HG03175 (cell line): ENCODE data around the gene ZBTB24.
"Not testable (repeated sequence)": the region's sequence is repeated elsewhere in the genome, so short reads cannot be mapped to it uniquely, and the experiment has no call there.

ENCODE experiments used
- ATAC-seq: cut with Tn5 transposase; IDR thresholded peaks from one replicate; pipeline ENCODE4 v1.9.1; 2021; ENCODE audit warnings: mild to moderate bottlenecking, moderate library complexity; ENCODE audit not compliant: unreplicated experiment

The ZBTB24 gene

DNA sequence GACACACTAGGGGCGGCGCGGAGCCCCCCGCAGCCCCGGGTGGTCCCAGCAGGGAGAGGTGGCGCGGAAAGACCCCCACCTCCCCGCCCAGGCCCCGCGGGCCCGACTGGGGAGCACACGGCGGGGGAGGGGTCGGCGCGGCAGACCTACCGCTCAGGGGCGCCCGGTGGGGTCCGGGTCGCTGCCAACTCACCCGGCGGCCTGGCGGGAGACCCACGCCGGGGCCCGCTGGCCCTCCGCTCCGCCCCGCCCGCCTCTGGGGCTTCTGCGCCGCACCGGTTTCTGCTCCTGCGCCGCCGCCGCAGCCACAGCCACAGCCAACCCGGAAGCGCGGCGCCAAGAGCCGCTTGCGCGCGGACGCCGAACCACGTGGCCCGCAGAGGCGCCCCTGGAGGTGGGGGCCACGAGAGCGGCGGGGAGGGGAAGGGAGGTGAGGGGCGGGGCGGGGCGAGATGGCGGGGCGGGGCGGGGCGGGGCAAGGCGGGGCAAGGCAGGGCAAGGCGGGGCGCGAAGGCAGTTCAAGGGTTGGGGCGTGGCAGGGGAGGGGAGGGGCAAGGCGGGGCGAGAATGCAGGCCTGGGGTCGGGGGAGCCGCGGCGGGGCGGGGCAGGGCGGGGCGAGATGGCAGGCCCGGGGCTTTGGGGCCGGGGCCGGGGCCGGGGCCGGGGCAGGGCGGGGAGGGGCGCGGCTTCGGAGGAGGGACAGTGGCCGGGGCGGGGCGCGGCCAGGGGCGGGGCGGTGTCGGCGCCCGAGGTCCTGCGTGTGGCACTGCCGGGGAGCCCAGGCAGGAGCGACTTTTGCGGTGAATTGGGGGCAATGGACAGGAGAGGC, at the start of gene ZBTB24:
TSS of gene ZBTB24 (minus strand) at position 315 of the 830 bp plus-strand sequence. CDS start 1,193 bp downstream, outside the sequence.
- ATAC-seq, result peak; percentile 89

DNA sequence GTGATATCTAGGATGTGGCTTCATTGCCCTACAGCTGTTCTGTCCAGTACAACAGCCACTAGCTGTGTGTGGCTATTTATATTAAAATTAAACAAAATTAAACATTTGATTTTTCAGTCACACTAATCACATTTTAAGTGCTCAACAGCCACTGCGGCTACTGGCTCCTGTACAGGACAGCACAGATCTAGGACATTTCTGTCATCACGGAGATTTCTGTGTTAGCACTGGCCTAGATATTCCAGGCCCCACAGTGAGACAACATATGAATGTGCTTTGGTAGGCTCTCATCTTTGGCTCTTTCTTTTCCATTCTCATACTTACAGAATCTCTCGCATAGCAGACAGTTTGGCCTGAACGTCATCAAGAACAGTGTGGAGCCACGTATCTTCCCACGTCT, 48.4 kb upstream of the ZBTB24 start:
- ATAC-seq, result no peak

DNA sequence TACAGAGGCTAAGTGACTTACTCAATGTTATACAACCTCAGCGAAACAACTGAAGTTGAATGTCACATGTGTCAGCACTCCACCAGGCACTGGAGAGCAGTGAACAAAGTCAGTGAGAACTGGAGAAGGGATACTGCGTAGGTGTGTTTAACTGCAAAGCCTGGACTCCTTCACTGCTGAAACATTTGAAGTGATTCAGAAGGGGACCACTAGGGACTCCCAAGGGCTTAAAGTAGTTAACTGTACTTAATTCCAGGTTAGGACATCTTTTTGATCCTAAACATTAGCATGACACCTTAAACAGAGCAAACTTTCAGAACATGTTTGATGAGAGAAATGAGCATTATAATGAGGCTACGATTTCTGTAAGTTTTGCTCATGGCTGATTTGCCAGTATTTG, 45.0 kb upstream of the ZBTB24 start:
- ATAC-seq, result no peak

DNA sequence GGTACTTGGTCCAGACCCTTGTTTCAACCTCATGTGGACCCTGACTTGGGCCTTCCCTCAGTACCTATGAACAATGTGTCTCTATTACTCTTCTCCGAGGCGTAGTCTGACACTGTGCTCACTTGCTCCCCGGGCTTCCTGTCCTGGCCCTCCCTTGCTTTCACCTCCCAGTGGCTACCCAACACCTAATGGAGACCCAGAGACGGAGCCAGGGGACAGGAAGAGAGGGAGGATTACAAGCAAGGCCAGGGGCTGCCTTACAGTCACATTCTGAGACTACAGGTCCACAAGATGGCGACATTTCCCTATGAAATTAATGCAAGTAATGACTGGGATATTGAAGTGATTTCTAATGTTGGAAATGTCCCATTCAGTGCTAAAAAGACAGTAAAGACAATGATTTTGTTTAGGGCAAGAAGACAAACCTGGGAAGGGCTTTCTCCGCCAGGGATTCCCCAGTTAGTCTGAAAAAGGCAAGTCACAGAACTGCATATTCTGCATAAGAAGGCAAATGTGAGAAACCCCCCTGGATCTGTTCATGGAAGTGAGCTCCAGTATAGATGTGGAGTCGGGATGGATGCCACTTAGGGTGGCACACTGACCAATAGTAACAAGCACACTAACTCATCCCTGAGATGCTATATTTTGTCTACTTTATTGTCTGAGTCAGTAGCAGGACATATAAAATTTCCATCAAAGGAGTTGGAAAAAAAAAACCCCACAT, 44.0 kb upstream of the ZBTB24 start:
- peak; percentile 50 for ATAC-seq

DNA sequence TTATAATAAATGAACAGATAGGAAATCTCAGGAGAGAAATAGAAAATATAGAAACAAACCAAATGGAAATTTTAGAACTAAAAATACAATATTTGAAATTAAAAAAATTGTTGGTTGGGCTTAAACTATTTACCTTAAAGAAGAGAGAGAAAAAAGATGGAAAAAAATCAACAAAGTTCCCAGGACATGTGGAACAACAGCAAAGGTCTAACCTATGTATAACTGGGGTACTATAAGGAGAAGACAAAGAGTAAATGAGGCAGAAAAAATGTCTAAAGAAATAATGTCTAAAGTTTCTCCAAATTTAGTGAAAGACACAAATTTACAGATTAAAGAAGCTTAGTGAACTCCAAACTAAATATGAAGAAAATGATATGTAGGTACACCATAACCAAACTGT, 41.1 kb upstream of the ZBTB24 start:
- ATAC-seq, result no peak

DNA sequence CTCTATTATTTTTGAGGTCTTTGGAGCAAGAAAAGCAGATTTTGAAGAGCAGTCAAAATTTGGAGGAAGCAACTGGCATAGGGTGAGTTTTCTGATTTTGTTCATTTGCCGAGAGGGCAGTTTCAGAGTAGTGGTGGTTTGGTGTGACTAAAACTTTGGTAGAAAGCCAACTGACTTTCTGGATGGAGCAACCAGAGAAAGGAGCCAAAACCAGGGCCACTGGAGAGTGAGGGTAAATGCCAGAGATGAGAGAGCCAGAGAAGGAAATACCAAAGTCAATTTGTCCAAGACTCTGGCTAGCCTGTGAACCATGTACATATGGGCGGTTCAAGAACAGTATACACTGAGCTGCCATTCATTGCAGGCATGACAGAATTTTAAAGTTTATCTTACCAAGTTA, 40.5 kb upstream of the ZBTB24 start:
- ATAC-seq, result no peak

DNA sequence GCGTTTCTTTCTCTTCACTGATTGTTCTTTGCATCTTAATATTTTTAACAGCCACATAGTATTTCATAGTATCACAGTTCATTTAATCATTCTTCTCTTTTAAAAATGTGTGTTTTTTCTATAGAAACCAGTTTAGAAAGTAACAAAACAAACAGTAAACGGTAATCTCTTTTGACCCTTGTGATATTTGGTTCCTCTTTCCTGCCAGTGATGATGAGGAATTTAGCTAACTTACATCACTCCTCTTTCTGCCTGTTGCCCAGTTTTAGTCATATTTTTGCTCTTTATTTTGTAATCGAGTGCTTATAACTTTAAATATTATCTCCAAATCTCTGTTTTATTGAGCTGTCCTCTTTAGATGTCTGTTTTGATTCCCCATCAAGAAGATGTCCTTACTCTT, 38.1 kb upstream of the ZBTB24 start:
- no peak for ATAC-seq

DNA sequence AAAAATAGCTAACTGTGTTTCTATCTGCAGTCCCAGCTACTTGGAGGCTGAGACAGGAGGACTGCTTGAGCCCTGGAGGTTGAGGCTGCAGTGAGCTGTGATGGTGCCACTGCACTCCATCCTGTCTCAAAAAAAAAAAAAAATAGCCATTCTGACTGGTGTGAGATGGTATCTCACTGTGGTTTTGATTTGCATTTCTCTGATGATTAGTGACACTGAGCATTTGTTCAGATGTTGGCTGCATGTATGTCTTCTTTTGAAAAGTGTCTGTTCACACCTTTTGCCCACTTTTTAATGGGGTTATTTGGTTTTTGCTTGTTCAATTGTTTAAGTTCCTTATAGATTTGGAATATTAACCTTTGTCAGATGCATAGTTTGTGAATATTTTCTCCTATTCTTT, 36.6 kb upstream of the ZBTB24 start:
- ATAC-seq, result not testable (repeated sequence)

DNA sequence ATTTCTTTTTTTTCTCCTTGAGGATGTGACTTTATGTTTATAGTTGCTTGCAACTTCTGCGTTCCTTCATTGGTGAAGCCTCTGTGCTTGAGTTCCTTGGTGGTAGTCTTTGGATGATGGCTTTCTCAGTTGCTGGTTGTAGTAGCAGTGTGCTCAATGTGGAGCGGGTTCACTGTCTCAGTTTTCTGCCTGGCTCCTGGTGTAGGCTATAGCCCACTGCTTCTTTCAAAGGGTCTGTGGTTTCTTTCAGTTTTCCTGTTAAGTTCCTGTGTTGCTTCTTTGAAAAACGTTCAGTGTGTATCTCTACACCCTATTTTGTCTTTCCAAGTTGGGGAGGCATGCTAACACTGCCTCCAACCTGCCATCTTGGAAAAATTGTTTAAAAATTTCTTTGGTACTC, 33.9 kb upstream of the ZBTB24 start:
- ATAC-seq, result no peak

DNA sequence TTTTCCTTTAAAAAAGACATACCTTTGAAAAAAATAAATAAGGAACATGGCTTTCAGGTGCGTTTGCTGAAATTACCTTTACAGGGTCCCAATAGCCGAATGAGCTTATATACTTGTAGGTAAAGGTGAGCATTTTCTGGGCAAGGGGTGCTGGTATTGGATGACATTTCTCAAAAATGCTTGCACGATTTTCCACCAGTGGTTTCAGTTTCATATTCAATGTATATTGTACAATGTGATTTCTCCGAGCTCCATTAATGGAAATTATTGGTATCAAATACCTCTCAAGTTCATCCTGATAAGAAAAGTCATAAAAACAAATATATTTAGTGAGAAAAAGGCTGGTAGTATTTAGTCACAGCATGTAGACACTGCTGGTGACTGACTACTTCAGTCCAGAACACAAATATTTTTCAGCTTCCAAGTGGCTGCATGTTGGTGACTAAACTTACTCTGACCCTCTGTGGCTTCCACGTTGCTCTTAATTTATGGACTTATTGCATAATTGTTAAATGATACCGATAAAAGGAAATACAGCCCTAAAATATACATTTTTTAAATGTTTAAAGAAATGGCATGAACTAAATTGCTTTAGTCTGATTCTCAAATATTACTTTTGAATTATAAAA, 32.9 kb upstream of the ZBTB24 start:
- no peak for ATAC-seq

DNA sequence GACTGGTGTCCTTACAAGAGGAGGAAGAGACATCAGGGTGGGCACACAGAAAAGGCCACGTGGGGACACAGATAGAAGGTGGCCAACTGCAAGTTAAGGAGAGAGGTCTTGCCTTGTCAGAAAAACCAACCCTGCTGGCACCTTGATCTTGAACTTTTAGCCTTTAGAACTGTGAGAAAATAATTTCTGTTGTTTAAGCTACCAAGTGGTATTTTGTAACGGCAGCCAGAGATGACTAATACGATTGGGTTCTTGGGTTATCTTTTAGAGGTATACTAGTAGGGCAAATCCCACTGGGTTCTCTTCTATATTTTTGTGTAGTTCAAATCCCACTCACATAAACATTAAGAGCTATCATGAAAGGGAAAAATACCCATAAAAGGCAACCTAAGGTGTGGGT, 31.9 kb upstream of the ZBTB24 start:
- ATAC-seq, result no peak

DNA sequence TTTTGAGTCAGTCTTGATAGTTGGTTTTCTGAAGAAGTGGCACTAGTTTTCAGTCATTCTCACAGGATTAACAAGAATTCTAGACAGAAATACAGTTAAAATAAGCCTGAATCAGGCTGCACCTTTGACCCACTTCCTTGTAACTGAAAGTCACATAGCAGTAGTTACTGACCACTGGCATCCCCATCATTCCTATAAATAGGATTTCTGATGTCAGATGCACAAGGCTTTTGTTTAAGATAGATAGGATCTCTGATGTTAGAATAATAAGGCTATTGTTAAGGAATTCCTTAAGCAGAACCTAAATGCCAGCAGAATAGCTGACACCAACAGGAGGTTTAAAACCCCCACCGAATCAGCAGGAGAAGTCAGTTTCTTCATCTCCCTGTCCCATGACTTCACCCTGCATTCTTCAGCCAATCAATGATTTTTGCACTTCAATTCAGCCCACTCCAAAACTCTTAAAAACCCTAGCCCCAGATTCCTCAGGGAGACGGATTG, 30.6 kb upstream of the ZBTB24 start:
- ATAC-seq, result no peak

DNA sequence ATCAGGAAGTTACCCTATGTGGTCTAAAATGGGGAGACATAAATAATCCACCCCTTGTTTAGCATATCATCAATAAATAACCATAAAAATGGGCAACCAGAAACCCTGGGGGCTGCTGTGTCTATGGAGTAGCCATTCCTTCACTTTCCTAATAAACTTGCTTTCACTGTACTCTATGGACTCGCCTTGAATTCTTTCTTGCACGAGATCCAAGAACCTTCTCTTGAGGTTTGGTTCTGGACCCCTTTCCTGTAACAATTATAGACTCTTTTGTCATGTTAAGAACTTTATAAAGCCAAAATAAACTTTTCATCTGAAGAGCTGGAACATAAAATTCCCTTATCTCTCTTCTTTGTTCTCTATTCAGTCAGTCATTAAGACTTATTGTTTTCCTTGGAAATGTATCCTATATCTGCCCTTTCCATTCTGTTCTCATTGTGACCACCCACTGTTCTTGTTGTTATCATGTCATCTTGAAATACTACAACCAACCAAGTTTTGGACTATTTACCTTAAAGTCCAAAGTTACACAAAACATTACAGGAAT, 29.3 kb upstream of the ZBTB24 start:
- no peak for ATAC-seq

DNA sequence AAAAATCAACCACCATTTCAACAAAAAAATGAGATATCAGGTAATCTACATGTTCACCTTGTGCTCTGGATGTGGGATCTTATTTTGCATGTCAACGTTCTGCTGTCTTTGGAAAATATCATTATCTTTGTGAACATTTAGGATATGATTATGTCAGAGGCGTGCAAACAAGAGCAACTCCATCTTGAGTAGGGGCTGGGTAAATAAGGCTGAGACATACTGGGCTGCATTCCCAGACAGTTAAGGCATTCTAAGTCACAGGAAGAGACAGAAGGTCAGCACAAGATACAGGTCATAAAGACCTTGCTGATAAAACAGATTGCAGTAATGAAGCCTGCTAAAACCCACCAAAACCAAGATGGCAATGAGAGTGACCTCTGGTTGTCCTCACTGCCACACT, 28.8 kb upstream of the ZBTB24 start:
- no peak for ATAC-seq

DNA sequence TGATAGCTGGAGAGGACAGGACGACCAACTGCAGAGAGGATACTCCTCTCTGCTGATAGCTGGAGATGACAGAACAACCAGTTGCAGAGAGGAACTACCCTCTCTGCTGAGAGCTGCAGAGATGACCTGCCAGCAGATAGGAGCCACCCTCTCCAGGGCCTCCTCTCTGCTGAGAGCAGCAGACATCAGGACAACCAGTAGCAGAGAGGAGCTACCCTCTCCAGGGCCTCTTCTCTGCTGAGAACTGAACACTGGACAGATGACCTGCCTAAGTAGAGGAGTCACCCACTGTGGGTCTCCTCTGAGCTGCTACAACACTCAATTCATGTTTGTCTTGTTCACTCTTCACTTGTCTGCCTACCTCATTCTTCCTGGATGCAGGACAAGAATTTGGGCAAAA, 27.3 kb upstream of the ZBTB24 start:
- ATAC-seq, result no peak

DNA sequence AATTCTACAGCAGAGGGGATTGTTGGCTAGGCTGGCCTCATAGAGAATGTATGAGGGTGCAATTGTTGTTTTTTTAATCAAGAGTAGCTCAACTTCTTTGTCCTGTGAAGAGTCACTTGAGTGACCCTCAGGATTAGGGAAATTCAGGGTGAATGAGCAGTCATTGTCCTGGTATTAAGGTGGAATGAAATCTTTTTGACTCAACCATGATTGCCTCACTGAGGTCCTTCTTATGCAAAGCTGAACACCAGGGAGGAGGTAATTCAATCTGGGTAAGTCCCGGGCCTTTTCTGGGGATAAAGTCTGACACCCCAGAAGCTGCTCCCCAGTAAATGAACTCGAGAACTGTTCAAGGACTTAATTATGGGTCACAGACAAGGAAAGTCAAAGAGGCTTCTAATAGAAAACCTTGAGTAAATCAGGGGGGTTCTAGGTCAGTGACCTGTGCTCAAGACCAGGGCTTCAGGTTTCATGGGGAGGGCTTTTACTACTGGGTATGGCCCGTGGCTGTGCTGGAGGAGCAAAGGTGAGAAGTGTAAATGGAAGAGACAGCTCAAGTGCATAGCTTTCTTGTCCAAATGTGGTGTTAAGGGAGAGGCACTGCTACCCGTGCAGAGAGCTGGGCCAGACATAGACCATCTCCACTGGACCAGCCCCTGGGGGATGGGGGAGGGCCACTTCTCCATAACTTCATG, 25.3 kb upstream of the ZBTB24 start:
- ATAC-seq, result no peak

DNA sequence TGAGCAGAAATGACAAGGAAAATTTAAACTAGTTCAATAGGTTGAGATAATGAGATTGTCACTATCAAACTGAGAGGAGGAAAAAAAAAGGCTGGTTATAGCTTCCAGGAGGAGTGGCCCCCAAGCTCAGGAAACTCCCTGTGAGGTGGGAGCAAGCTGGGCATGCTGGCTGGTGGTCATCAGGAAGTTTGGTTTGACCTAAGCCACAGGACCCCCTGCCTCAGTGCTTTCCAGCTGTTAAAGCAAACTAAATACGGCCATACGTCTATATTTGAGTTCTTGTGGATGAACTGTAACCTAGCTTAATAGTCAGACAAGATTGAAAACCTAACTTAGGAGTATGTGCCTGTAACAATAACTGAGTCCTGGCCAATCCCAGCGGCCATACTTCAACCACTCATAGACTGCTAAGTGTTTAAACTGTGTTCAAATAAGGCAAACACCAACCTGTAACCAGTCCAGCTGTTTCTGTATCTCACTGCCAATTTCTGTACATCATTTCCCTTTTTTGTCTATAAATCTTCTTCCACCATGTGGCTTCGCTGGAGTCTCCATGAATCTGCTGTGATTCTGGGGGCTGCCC, 24.6 kb upstream of the ZBTB24 start:
- no peak for ATAC-seq

DNA sequence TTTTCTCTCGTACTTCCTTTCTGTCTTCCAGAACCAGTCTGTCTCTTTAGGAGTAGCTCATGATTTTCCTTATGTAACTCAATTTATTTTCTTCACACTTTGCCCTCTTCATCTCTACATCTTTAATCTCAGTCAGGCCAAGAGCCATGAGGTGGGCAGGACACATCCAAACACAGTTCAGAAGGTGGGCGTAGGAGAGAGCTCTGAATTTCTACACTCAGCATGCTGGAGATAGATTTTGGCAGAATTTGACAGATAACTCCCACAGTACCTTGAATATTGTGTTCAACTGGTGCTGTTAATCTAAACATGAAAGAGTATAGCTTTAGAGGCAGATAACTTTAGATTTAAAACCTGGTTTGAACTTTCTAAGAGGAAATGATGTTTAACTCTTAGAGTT, 23.8 kb upstream of the ZBTB24 start:
- no peak for ATAC-seq

DNA sequence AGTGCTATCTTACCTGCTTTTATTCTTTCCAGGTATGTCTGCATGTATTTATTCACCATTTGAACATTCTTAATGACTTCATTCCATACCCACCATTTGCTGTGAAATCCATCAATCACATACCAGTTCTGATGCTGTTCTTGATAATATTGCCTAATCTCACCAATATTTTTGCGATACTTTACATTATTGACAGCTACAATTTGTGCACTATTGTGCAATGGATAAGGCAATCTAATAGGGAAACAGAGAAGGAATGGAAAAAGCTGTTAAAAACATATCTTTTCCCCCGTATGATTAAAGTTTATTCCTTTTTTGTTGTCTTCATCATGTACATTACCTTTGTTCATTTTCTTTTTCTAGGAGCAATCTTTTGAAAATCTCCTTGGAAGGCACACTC, 23.3 kb upstream of the ZBTB24 start:
- no peak for ATAC-seq
